Activated T-helper 1 cell treated with Interleukin-2 at 50 U/mL for 16 hours (primary cell): ENCODE measurements around the gene ZDHHC14.
A peak's percentile ranks its signal among the peaks of the same experiment; 100 is the strongest.
"Not testable (repeated sequence)": the region's sequence is repeated elsewhere in the genome, so short reads cannot be mapped to it uniquely, and the experiment has no call there.

Experiments used
- DNase-seq: peaks from one replicate; pipeline ENCODE4 v3.0.0-alpha.2; 2020; ENCODE audit warnings: low read depth

ZDHHC14 gene

DNA sequence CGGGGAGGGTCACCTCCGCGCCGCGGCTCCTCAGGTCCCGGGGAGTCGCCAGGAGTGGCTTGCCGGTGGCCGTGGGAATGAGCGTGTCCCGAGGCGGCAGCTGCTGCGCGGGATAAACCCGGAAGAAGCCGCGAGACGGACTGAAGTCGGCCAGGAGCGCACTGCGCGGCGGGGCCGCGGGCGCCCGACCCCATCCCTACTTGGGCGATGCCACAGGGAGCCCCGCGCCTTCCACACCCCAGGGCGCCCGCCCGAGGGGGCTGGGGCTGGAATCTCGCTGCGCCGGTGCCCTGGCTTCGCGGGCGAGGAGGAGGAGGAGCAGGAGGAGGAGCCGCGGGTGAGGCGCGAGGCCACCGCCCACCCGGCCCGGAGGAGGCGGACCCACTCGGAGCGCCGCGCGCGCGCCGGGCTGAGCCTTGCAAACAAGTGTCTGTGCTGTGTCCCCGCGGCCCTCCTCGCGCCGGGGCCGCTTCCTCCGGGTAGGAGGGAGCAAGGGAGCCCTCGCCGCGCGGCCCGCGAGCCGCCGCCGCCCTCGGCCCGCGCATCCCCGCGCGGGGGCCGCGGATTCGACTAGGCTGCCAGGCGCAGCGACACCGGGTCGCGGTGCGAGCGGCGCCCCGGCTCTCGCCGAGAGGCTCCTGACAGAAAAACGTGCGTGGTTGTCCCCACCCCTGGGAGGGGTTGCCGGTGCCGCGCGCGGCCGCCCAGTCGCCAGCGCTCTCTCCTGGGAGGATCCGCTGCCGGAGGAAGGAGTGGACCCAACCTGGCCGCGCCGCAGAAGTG lies at the start of gene ZDHHC14:
ZDHHC14 (plus strand) TSS at position 412 of the 783 bp plus-strand sequence.
- peak; percentile 82 for DNase-seq

DNA sequence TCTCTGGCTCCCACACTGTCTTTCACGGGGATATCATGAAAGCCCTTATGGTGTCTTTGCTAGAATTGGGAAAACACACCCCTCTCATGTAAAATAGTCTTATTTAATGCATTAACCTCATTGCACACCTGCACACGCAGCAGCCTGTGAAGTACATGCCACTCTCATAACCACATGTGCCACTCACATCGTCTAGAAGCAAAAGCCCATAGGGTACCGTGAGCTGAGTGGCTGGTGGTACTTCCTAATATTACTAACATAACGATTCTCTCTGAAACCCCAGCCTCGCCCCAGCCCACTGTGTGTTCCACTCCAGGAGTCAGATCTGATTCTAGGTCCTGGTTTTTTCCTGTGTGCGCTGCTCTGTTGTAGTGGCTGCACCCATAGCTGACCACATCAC lies 48.2 kb upstream of the ZDHHC14 start:
- DNase-seq: no peak

DNA sequence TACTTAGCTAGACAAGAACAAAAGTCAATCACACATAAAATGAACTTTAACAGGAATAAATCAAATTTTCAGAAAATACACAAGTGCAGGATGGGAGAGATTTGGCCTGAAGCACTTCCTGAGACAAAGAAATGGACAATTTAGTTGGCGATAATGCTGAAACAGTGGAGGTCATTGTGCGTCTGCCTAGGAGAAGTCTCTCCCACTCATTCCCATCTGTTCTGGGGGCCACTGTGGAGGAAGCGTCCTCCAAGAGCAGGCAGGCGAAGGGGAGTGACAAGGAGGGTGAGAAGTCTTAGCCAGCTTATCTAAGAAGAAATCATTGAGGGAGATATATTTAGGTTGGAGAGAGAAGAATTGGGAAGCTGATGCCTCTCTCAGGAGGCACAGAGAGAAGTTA lies 47.5 kb upstream of the ZDHHC14 start:
- DNase-seq: no peak

DNA sequence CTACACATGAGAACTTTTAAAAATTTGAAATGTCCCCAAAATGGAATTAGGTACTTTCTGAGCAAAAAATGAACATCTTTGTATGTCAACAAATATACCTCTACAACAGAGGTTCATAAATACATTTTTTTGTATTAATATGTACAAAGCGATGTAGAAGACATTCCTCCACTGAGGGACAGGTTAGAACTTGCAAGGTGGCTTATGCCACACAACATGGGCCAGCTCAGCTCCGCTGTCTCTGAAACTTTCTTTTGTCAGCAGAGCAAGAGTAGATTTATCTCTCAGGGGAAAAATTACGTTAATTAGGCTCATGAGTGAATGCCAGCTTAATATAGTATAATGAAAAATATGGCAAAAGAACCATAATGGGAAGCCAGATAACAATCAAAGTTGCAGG lies 47.0 kb upstream of the ZDHHC14 start:
- DNase-seq: no peak

GRCh38 chr6:157335829-157336228 lies 45.2 kb upstream of the ZDHHC14 start:
- no peak for DNase-seq

GRCh38 chr6:157337276-157337675 lies 43.7 kb upstream of the ZDHHC14 start:
- DNase-seq: not testable (repeated sequence)

DNA sequence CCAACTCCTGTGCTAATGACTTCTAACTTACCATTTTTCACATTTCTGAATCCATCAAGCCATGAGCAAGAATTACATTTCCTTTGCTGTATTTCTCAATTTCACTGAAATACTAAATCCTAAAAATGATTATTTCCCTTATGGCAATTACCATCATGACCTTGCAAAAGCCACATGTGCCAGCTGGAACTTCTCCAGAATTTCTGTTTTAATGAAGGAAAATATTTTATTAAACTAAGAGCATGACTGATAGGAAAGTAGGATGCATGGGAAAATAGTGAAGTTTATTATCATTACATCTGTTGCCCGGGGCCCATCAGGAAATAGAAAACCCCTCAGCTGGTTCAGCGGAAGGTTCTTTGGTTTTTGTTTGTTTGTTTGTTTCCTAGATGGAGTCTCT lies 43.2 kb upstream of the ZDHHC14 start:
- no peak for DNase-seq

DNA sequence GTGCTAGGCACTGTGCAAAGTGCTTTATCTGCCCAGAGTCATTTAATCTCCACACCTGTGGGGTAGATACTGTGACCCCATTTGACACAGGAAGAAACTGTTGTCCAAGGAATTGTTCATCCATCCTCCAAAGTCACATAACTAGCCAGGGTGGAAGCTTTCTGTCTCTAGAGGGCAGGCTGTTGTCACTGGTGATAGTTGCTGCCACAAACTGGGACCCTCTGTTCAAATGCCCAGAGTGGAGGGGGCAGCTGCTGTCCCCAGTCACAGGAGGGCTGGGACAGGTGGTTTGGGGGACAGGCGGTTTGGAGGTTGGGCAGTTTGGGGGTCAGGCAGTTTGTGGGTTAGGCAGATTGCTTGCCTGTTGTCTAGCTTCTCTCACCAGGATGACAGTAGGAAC lies 41.6 kb upstream of the ZDHHC14 start:
- DNase-seq: no peak

DNA sequence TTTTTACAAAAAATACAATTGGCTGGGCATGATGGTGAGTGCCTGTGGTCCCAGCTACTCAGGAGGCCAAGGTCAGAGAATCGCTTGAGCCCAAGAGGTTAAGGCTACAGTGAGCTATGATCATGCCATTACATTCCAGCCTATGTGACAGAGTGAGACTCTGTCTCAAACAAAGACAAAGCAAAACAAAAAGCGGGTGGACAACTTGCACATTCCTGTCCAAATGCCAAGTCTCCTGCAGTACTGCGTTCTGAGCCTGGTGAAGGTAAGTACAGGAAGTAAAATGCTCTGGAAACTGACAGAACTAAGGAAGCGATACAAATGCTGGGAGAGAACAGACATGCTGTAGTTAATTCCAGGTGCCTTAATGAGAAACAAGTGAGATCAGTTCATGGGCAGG lies 37.3 kb upstream of the ZDHHC14 start:
- no peak for DNase-seq

GRCh38 chr6:157346373-157346772 lies 34.6 kb upstream of the ZDHHC14 start:
- no peak for DNase-seq

DNA sequence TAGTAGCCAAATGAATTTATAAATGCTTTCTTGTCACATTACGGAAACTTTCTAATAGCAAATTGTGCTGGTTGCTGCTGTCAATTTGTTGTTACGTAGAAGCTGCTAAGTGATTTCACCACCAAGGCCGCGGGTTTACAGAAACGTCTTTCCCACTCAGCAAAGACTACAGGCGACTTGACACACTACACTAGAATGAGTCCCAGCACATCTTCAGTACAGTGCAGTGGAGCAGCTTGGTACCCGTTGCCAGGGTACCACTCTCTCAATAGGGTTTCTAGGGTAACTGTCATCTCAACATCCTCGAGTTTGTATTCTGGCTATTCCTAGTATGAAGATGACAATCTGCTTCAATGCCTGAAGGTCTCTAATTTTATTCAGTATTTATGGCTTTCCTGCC lies 22.7 kb upstream of the ZDHHC14 start:
- DNase-seq: no peak

DNA sequence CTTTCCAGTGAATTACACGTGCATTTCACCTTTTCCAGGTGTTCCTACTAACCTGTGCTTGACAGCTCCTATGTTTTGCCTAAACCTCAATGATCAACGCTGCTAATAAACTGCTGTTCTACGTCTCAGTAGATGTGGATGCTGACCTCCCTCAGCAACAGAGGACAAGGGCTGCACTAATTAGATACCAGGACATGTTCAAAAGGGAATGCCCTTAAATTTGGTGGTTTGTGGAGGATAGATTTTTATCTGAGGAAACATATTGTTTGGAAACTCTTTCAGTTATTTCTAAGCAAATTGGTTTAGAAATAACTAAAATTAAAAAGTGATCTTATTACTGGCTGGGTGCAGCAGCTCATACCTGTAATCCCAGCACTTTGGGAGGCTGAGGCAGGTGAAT lies 19.1 kb upstream of the ZDHHC14 start:
- DNase-seq: no peak

DNA sequence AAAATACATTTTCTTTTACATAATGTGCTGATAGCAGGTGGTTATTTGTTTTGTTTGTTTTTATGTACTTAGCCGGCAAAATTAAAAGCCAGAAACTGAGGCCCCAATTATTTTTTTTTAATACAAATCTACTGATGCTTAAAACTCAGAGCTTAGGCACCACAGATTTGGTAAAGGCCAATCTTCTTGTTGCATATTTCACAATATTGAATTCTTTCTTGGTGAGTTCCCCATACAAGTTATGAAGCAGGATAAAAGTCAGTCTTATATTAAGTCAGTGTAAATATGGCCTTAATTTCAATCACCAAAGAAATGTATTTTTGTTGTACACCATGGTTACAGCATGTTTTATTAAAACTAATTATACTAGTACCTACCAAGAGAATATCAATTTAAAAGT lies 16.3 kb upstream of the ZDHHC14 start:
- DNase-seq: no peak

DNA sequence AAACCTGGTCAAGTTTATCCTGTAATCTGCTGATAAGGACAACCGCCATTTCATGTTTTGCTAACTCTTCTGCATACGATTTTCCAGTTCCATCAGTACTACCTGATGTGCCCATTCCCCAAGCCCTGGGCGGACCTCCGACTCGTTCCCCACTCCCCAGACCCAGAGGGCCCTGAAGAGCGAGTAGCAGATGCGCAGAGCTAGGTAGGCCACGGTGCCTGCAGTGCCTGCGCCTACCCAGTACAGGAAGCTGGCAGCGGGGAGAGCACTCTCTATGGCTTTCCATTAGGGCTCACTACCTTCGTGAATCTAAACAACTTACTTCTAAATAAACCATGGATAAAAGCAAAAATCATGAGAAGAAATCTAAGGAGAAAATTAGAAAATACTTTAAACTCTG lies 14.3 kb upstream of the ZDHHC14 start:
- no peak for DNase-seq

- DNase-seq: no peak
These were observed 12.5 kb upstream of the ZDHHC14 start for GRCh38 chr6:157368359-157369049.

DNA sequence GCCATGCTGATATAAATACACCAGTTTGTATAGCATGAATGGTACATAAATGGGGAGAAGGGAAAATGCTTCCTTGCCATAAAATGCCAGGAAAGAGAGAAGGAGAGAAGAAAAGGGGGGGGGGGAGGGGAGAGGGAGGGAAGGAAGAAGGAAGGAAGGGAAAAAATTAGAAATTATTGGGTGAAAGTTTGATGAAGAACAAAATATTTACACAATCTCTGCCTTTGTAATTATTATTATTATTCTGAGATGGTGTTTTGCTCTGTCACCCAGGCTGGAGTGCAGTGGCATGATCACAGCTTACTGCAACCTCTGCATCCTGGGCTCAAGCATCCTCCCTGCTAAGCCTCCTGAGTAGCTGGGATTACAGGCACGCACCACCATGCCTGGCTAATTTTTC lies 10.2 kb upstream of the ZDHHC14 start:
- DNase-seq: no peak

GRCh38 chr6:157372501-157373280 lies 8.3 kb upstream of the ZDHHC14 start:
- no peak for DNase-seq

DNA sequence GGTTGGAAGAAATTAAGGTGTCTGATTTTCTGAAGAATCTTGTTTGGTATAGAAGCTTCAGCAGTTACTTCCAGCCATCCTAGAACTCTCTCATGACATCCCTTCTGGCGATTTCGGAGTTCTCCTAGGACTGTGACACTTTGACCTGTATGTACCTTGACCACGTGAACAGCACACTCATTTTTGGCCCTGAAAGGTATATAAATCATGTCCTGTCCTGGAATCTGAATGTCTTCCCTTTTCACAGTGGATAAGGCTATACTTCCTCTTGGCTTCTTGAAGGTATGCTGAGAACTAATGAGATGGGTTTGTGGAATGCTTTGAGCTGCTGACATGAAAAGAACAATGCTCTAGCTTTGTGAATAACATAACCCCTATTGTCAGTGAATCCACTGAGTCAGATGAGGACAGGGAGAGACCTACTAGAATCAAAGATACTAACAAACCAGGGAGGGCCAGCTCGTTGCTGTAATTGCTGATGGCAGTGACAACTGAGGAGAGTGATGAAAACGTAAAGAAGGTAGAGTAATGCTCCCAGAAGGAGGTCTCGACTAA lies 6.0 kb upstream of the ZDHHC14 start:
- no peak for DNase-seq

- DNase-seq: no peak
These were observed 4.7 kb upstream of the ZDHHC14 start for GRCh38 chr6:157376241-157376640.

DNA sequence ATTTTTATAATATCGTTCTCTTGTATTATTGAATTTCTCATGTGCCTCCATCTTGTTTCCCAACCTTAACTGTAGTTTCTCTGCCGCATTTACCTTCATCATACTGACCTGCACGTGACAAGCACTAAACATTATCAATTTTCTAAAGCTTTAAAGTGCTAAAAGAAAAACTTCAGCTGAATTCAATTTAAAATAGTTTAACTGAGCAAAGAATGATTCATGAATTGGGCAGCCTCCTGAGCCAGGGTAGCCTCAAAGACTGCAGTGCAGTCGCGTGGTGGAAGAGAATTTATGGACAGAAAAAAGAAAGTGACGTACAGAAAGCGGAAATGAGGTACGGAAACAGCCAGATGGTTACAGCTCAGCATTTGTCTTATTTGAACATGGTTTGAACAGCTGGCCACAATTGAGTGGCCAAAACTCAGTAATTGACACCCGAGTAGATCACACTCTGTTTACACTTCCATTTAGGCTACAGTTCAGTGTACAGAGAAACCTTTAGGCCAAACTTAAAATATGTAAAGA lies 4.2 kb upstream of the ZDHHC14 start:
- no peak for DNase-seq

- peak; percentile 73 for DNase-seq
These were observed 1.1 kb upstream of the ZDHHC14 start for GRCh38 chr6:157379656-157380457.

GRCh38 chr6:157380458-157380778 lies 572 bp upstream of the ZDHHC14 start:
- DNase-seq: no peak
